Omental fat pad (tissue), 4 donors: Measurements from ENCODE around the gene TSPAN7. TPM values are rescaled to one million over a fixed set of nuclear protein-coding genes. Genes with fewer than 3 reads are reported as not detected.

Experiments
- ATAC-seq: fragments of 150-250 bp; one replicate; pipeline ENCODE4 v1.9.1; 2016; ENCODE audit warnings: mild to moderate bottlenecking, moderate library complexity; ENCODE audit not compliant: low FRiP score
- DNase-seq: peaks from one replicate; pipeline ENCODE4 v3.0.0-alpha.2; 2019; ENCODE audit warnings: low spot score
- total RNA-seq, 4 donors: library from RNA; depleted of rRNA; stranded (reverse); fragments of >200 nt; gene quantifications; one replicate each; pipeline ENCODE4 v1.1.0, GENCODE V29; 2016
- TF ChIP-seq, protein P1 (sequence below), 3 donors: fragments of 450-650 bp; IDR thresholded peaks; one replicate each; pipeline ENCODE4 v1.5.1; 2016 to 2017; ENCODE audit warnings: antibody characterized with exemption in 3 of 3, mild to moderate bottlenecking in 3 of 3, moderate library complexity in 2 of 3

Gene TSPAN7, protein sequence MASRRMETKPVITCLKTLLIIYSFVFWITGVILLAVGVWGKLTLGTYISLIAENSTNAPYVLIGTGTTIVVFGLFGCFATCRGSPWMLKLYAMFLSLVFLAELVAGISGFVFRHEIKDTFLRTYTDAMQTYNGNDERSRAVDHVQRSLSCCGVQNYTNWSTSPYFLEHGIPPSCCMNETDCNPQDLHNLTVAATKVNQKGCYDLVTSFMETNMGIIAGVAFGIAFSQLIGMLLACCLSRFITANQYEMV
- total RNA-seq = 10 to 100 TPM; 18.7 to 61.2 (median 40.8) TPM

DNA sequence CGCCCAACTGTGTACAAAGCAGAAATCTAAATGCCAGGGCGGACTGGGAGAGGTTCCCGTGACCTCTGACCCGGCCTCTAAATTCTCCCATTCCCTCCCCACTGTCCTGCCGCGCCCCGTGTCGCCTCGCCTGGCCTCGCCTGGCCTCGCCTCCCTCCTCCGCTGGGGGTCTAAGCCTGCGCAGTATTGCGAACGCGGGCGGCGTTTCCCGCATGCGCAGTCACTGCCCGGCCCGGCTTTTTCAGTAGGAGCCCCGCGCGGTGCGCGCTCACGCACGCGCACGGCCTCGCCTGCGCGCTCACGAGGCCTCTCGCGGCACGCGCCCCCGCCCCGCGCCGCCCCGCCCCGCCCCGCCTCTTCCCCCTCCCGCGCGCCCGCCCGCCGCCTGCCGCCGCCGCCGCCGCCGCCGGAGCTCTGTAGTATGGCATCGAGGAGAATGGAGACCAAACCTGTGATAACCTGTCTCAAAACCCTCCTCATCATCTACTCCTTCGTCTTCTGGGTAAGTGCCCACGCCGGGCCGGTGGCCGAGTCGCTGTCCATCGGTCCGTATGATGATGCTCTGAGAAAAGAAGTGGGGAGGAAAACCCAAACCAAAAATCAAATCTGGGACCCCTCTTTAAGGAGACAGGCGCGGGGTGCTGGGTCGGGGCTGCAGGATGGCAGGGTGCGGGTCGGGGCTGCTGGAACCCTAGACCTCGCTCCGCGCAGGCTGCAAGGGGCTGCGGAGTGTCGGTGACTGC is at the start of gene TSPAN7:
TSPAN7 (plus strand) TSS at position 417 of the 743 bp plus-strand sequence; CDS start at position 422, 5 bp downstream.
- TF ChIP-seq, protein P1, sequence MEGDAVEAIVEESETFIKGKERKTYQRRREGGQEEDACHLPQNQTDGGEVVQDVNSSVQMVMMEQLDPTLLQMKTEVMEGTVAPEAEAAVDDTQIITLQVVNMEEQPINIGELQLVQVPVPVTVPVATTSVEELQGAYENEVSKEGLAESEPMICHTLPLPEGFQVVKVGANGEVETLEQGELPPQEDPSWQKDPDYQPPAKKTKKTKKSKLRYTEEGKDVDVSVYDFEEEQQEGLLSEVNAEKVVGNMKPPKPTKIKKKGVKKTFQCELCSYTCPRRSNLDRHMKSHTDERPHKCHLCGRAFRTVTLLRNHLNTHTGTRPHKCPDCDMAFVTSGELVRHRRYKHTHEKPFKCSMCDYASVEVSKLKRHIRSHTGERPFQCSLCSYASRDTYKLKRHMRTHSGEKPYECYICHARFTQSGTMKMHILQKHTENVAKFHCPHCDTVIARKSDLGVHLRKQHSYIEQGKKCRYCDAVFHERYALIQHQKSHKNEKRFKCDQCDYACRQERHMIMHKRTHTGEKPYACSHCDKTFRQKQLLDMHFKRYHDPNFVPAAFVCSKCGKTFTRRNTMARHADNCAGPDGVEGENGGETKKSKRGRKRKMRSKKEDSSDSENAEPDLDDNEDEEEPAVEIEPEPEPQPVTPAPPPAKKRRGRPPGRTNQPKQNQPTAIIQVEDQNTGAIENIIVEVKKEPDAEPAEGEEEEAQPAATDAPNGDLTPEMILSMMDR (IDR thresholded peaks at IDR 0.05) = no peak
- ATAC-seq (peak; percentile 78), DNase-seq (peak; percentile 35)

DNA sequence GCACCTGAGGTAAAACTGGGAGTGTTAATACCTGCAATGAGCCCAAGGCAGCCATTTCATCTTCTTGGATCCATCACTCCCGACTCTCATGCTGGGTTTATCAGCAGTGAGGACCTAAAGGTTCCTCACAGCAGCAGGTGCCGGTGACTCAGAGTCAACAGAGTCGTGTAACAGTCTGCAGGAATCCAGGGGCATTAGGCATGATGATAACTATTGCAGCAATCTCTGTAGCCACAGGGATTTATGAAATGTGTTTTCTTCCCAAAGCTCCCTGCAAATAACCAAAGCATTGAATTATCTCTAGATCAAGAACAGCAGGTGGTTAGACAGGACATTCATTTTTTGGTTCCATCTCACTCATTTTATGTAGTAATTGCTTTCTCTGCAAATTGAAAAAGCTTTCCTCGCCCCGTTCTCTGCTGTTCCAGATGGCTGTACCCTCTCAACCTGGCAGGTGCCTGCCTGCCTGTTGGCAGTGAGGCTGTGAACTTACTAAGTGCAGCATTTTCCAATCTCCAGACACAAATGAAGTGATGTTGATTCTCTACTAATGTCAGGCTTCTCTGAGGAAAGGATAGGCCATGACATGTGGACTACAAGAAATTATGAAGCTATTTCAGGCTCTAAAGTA is 48.1 kb upstream of the TSPAN7 start:
- TF ChIP-seq, protein P1 (IDR thresholded peaks at IDR 0.05) = no peak
- ATAC-seq (no peak), DNase-seq (no peak)

DNA sequence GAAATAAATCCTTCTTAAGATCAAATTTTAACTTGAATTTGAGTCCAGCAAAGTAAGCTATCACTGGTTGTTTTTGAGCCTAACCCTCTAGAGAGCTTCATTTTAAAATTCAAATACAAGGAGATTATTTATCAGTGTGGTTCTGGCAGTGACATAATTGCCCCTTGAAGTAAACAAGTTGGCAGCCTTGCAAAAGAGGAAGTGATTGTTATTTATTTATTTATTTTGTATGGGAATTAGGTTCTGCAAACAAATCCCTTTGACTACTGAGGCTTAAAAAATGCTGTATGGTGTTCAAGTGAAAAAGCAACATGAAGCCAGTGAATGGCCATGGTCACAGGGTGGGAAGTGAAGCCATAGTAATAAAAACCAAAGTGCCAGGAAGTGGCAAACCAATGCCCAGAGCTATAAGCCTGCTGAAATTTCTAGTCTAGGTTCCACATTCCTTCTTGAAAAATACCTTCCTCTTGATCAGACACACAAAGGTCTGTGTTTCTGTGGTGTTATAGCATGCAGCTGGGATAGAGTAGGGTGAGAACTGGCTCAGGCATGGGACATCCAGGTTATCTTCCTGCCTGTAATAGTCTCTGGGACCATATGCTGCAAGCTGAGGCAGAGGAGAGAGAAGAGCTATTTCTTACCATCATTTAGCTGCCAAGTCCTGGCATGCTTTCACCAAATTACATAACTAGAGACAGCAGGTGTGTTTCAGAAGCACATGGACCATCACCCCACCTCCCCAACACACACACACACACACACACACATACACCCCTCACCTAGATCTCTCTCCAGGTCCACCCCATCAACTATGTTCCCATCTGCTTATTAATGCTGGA is 47.1 kb upstream of the TSPAN7 start:
- TF ChIP-seq, protein P1 (IDR thresholded peaks at IDR 0.05) = no peak
- no peak for ATAC-seq
- DNase-seq = no peak

DNA sequence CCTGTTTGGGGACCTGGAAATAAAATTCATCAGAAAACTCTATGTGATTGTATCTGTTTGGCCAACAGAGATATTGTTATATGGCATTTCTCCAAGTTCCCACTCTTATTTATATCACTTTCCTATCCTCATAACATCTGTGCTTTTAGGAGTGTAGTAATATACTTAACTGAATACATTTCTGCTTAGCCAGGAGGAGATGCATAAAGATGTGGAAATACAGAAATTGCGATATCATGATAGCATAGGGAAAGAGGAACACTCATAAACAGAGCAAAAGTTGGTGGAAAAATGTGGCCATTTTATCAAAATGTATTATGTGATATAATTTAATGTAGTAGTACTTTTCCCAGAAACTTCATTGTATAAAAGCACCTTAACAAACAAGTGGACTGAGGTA is 46.1 kb upstream of the TSPAN7 start:
- DNase-seq (no peak), ATAC-seq (no peak)
- TF ChIP-seq, protein P1 (IDR thresholded peaks at IDR 0.05) = no peak

DNA sequence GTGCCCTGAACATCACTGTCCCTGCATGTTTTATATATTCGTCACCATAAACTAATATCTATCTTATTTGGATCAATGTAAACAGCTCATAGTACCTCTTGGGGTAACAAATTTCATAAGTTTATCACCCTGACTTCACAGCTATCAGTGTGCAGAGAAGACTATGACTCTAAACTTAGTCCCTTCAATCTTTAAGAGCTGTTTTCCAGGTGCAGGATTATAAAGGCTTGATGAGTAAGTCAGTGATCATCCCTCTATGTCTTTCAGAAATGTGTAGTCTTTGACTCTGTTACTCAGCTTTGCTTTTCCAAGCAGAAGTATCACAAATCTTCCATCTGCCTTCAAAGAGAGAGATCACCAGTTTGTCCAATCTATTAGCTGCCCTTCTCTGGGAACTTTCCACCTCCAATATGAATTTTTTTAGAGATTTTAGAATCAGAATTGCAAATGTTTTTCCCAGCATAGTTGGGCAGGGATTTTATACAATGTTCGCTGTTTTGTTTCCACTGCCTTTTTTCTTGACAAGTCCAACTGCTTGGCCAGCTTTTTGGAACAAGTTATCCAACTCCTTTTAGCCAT is 45.1 kb upstream of the TSPAN7 start:
- TF ChIP-seq, protein P1 (IDR thresholded peaks at IDR 0.05) = no peak
- ATAC-seq (peak; percentile 75), DNase-seq (no peak)

DNA sequence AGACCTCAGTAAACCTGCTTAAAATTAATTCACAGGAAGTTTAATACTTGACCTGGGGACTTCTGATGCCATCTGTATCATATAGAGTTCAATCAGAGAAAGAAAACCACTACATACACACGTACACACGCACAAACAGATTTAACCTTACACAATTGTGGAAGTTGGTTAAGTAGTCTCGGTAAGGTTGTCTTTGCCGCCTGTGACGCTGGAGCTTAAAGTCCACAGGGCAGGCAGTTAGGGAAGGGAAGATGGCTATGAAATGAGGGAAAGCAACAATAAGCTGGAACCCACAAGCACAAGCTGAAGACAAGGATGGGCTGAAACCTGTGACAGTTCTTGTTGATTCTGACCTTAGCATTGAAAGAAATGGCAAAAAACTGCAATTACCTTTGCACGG is 41.7 kb upstream of the TSPAN7 start:
- ATAC-seq = no peak
- TF ChIP-seq, protein P1 (IDR thresholded peaks at IDR 0.05) = no peak
- no peak for DNase-seq
